Neural progenitor cell (in vitro differentiated cells): ENCODE results near the gene FKBP15.

Source experiments
- CTCF ChIP-seq: fragments of 200-600 bp; sonication (generic); IDR thresholded peaks from 2 replicates; pipeline ENCODE4 v1.5.1; 2017; ENCODE audit warnings: antibody characterized with exemption, mild to moderate bottlenecking
- EZH2 ChIP-seq: fragments of 200-600 bp; sonication (generic); IDR thresholded peaks from 2 replicates; pipeline ENCODE4 v1.6.1; 2017; ENCODE audit warnings: antibody characterized with exemption, mild to moderate bottlenecking, moderate library complexity

- TF ChIP-seq CTCF, result no peak
- TF ChIP-seq EZH2, result no peak
Observed at GRCh38 chr9:113137196-113138168, 83.6 kb downstream of the FKBP15 start.
